GM19025 (cell line): ENCODE data around the gene CIT.
"Not testable (repeated sequence)": the region's sequence is repeated elsewhere in the genome, so short reads cannot be mapped to it uniquely, and the experiment has no call there.

Experiments
- ATAC-seq: cut with Tn5 transposase; IDR thresholded peaks from one replicate; pipeline ENCODE4 v1.9.1; 2021; ENCODE audit warnings: mild to moderate bottlenecking, low read depth, moderate library complexity; ENCODE audit not compliant: unreplicated experiment

Gene CIT

GRCh38 chr12:119710374-119710964 lies 166.7 kb downstream of the CIT start:
- no peak for ATAC-seq

- ATAC-seq = not testable (repeated sequence)
Measured at GRCh38 chr12:119706427-119706826, 170.7 kb downstream of the CIT start.

- ATAC-seq = no peak
Measured at GRCh38 chr12:119705182-119705581, 171.9 kb downstream of the CIT start.

GRCh38 chr12:119704065-119704747 lies 172.9 kb downstream of the CIT start:
- no peak for ATAC-seq

GRCh38 chr12:119700078-119700477 lies 177.0 kb downstream of the CIT start:
- ATAC-seq = no peak

GRCh38 chr12:119699199-119699760 lies 177.8 kb downstream of the CIT start:
- ATAC-seq = no peak

- ATAC-seq = no peak
Measured at GRCh38 chr12:119696943-119697342, 180.2 kb downstream of the CIT start.

GRCh38 chr12:119695034-119695433 lies 182.1 kb downstream of the CIT start:
- ATAC-seq = no peak

GRCh38 chr12:119694111-119694510 lies 183.0 kb downstream of the CIT start:
- ATAC-seq = no peak

GRCh38 chr12:119693511-119693910 lies 183.6 kb downstream of the CIT start:
- no peak for ATAC-seq

GRCh38 chr12:119692997-119693396 lies 184.1 kb downstream of the CIT start:
- ATAC-seq = no peak

- ATAC-seq = no peak
Measured at GRCh38 chr12:119692410-119692809, 184.7 kb downstream of the CIT start.

GRCh38 chr12:119691202-119691810 lies 185.8 kb downstream of the CIT start:
- ATAC-seq = no peak

GRCh38 chr12:119689935-119690500 lies 187.1 kb downstream of the CIT start:
- no peak for ATAC-seq

GRCh38 chr12:119687879-119688278 lies 189.2 kb downstream of the CIT start:
- no peak for ATAC-seq

- no peak for ATAC-seq
Measured at GRCh38 chr12:119687406-119687805, 189.7 kb downstream of the CIT start.

GRCh38 chr12:119686776-119687175 lies 190.3 kb downstream of the CIT start:
- ATAC-seq = no peak

GRCh38 chr12:119686355-119686754 lies 190.8 kb downstream of the CIT start:
- no peak for ATAC-seq

- no peak for ATAC-seq
Measured at GRCh38 chr12:119685375-119685774, 191.7 kb downstream of the CIT start.

GRCh38 chr12:119684711-119685369 lies 192.3 kb downstream of the CIT start:
- no peak for ATAC-seq

- ATAC-seq = no peak
Measured at GRCh38 chr12:119683816-119684215, 193.3 kb downstream of the CIT start.
